ENCODE results near the gene S100A16.
A peak's percentile ranks its signal among the peaks of the same experiment; 100 is the strongest.
"Not testable (repeated sequence)": the region's sequence is repeated elsewhere in the genome, so short reads cannot be mapped to it uniquely, and the experiment has no call there.

S100A16 gene

GRCh38 chr1:153612755-153613331, at the start of gene S100A16:
S100A16 (minus strand) TSS chr1:153613137; CDS start chr1:153608151, 4,986 bp downstream.
- no peak for DNase-seq (ENCODE audit: extremely low spot score, insufficient read length, low read depth)
- FAIRE-seq = no peak

GRCh38 chr1:153662269-153662668, 49.3 kb upstream of the S100A16 start:
- no peak for FAIRE-seq
- DNase-seq (ENCODE audit: extremely low spot score, insufficient read length, low read depth) = no peak

- no peak for DNase-seq (ENCODE audit: extremely low spot score, insufficient read length, low read depth)
- FAIRE-seq = no peak
These were observed 48.3 kb upstream of the S100A16 start for GRCh38 chr1:153661111-153661708.

GRCh38 chr1:153659656-153660055, 46.7 kb upstream of the S100A16 start:
- DNase-seq (ENCODE audit: extremely low spot score, insufficient read length, low read depth) = no peak
- FAIRE-seq = no peak

GRCh38 chr1:153659175-153659534, 46.2 kb upstream of the S100A16 start:
- FAIRE-seq (no peak), DNase-seq (ENCODE audit: extremely low spot score, insufficient read length, low read depth) (no peak)

GRCh38 chr1:153658400-153659174, 45.6 kb upstream of the S100A16 start, which contains the start of gene SNAPIN:
SNAPIN (plus strand) TSS chr1:153658703; CDS start chr1:153658744, 41 bp downstream.
- DNase-seq (ENCODE audit: extremely low spot score, insufficient read length, low read depth) (peak; percentile 85), FAIRE-seq (peak; percentile 93)

GRCh38 chr1:153655333-153655732, 42.4 kb upstream of the S100A16 start:
- no peak for DNase-seq (ENCODE audit: extremely low spot score, insufficient read length, low read depth)
- no peak for FAIRE-seq

GRCh38 chr1:153652805-153653500, 40.0 kb upstream of the S100A16 start:
- DNase-seq (ENCODE audit: extremely low spot score, insufficient read length, low read depth) (no peak), FAIRE-seq (no peak)

GRCh38 chr1:153651771-153652170, 38.8 kb upstream of the S100A16 start:
- DNase-seq (ENCODE audit: extremely low spot score, insufficient read length, low read depth) (no peak), FAIRE-seq (no peak)

GRCh38 chr1:153649863-153650235, 36.9 kb upstream of the S100A16 start:
- no peak for DNase-seq (ENCODE audit: extremely low spot score, insufficient read length, low read depth)
- FAIRE-seq = no peak

- FAIRE-seq (no peak), DNase-seq (ENCODE audit: extremely low spot score, insufficient read length, low read depth) (no peak)
These were observed 36.4 kb upstream of the S100A16 start for GRCh38 chr1:153649137-153649862.

- DNase-seq (ENCODE audit: extremely low spot score, insufficient read length, low read depth) = no peak
- FAIRE-seq = no peak
These were observed 35.2 kb upstream of the S100A16 start for GRCh38 chr1:153648000-153648643.

GRCh38 chr1:153647346-153647714, 34.4 kb upstream of the S100A16 start:
- DNase-seq (ENCODE audit: extremely low spot score, insufficient read length, low read depth) (no peak), FAIRE-seq (no peak)

- FAIRE-seq = no peak
These were observed 33.9 kb upstream of the S100A16 start for GRCh38 chr1:153646672-153647345.

GRCh38 chr1:153643816-153644215, 30.9 kb upstream of the S100A16 start:
- DNase-seq (ENCODE audit: extremely low spot score, insufficient read length, low read depth) = no peak
- no peak for FAIRE-seq

More at GRCh38 chr1:153646672-153647345, 33.9 kb upstream of the S100A16 start:
- no peak for DNase-seq (ENCODE audit: extremely low spot score, insufficient read length, low read depth)

- DNase-seq (ENCODE audit: extremely low spot score, insufficient read length, low read depth) (no peak), FAIRE-seq (no peak)
These were observed 30.2 kb upstream of the S100A16 start for GRCh38 chr1:153643100-153643499.

- FAIRE-seq = no peak
- no peak for DNase-seq (ENCODE audit: extremely low spot score, insufficient read length, low read depth)
These were observed 29.2 kb upstream of the S100A16 start for GRCh38 chr1:153642161-153642560.

GRCh38 chr1:153640861-153641260, 27.9 kb upstream of the S100A16 start:
- FAIRE-seq (no peak), DNase-seq (ENCODE audit: extremely low spot score, insufficient read length, low read depth) (no peak)

- not testable (repeated sequence) for FAIRE-seq
These were observed 27.3 kb upstream of the S100A16 start for GRCh38 chr1:153640213-153640612.

More at GRCh38 chr1:153640213-153640612, 27.3 kb upstream of the S100A16 start:
- DNase-seq (ENCODE audit: extremely low spot score, insufficient read length, low read depth) = not testable (repeated sequence)

Measured in GM18507 (cell line).